ENCODE measurements around the gene LRRC18.

LRRC18 gene

DNA sequence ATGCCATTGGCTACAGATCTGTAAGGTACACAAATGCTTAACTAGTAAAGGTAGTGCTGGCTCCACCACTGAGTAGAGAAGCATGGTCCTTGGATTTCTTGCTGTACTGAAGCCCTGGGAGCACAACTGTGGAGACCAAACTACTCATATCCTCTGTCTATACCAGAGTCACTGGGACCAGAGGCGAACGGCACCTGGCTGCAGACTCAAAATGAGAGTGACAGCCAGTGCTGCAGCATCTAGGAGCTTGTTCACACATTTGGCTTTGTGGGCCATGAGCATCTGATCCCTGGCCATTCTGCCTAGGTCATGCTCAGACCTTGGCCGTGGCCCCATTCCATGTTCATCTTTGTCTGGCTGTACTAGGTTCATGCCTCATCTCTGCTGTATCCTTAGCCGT, 31.9 kb downstream of the LRRC18 start:
- DNase-seq (ENCODE audit: low read depth): no peak

DNA sequence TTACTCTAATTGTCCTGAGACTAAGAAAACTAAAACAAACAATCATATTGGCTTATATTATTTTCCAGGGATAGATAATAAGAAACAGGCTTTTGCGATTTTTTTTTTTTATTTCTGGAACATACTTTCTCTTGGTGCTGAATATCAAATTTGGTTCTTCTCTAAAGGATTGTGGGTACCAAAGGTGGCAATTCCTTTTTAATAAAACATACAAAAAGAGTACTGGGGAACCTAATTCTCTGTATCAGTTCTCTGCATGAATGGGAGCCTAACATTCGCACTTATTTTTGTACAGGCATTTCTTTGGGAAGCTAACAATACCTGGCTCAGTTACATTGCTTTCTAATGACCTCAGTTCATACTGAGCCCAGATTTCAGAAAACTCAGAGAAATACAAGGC, 32.8 kb downstream of the LRRC18 start:
- no peak for DNase-seq (ENCODE audit: low read depth)

DNA sequence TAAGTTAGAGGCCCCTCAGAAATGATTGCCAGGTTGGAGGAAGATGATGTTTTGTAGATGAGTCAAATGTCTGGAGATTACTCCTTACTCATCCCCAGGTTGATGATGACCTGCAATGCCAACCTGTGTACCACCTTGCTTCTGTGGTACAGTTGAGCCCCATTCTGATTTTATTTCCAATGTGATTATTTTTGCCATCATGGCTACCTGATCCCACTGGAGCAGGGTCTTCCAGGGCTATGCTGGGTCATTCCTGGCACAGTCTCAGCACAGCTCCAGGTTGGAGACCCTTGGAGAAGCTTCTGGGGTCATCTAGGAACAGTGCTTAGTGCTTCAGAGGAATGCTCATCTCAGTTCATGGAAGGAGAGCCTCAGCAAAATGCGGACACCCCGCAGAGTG, 34.3 kb downstream of the LRRC18 start:
- DNase-seq (ENCODE audit: low read depth): no peak

DNA sequence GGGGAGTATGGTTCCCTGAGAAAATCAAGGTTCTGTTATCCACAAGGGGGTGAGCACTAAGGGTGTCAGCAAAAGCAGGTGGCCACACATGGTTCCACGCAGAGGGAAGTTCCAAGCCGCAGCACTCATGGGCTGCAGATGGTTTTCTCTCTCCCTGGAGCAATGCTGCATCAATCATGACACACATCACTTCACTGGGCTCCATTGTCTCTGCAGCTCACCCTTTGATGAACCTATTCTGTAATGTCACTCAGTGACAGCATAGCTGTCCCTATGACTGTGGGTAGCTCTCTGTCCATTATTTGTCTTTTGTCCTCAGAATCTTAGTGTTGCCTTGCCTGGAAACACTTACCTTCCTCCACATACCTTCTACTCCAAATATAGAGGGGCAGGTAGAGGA, 34.8 kb downstream of the LRRC18 start:
- DNase-seq (ENCODE audit: low read depth): no peak

DNA sequence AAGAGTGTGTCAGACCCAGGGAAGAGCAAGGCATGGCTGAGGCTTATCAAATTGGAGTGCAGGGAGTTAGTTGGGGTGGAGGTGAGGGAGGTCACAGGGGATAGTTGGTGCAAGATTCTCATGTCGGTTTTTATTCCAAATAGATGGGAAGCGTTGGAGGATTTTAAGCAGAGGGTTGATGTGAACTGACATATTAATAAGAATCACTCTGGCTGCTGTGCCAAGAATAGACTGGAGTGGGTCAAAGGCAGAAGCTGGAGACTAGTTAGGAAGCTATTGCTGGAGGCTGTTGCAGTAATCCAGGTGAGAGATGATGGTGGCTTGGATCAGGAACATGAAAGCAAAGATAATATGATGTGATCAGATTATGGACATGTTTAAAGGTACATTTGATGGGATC, 36.5 kb downstream of the LRRC18 start:
- DNase-seq (ENCODE audit: low read depth): no peak

DNA sequence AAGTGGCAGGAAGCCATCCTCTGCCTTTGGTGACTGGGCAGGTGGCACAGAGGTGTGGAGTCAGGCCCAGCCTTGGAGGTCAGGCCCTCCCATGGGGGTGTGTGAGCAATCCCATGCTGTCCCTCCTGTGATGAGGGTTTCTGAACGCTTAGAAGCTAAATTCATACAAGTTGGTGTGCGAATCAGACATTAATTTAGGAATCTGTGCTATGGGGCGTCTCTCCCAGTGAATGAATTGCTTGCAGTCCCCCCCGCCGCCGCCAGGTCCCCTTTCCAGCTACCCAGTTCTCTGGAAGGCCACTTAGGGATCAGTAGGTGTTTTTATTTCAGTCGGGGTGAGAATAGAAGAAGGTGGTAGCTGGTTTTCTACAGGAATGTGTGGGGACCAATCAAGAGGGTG, 37.5 kb downstream of the LRRC18 start:
- DNase-seq (ENCODE audit: low read depth): no peak

DNA sequence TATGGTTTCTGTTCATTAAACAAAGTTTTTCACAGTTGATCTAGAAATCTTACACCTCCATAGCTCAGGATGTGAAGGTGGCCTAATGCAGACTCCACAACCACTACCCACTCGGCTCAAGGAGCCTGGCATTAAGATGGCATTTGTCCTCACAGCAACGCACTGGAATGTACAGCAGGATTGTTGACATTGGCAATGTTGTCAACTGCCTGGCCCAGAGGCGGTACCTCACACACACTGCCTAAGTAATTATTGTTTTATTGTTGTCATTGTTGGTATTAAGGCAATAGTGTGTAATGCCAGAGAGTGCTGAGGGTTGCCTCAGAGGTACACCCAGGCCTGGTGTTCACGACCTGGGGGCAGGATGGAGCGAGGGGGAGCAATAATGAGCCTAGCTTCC, 38.3 kb downstream of the LRRC18 start:
- no peak for DNase-seq (ENCODE audit: low read depth)

DNA sequence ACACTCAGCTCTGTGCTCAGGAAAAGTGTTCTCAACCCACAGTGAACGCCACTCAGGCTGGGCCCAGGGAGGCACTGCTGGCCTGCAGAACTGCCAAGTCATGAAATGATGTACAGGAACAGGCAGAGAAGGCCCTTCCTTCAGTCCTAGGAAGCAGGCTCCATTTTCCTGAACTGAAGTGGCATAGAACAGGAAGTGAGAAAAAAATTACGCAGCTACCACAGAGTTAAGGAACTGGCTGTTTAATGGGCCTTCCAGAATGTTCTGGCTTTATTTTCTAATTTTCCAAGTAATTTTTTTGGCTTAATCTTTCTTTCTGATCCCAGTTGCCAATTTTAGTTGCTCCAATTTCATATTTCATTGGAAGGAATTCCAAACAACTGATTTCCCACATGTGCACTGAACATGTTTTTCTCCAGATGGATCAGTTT, 39.3 kb downstream of the LRRC18 start:
- DNase-seq (ENCODE audit: low read depth): no peak

DNA sequence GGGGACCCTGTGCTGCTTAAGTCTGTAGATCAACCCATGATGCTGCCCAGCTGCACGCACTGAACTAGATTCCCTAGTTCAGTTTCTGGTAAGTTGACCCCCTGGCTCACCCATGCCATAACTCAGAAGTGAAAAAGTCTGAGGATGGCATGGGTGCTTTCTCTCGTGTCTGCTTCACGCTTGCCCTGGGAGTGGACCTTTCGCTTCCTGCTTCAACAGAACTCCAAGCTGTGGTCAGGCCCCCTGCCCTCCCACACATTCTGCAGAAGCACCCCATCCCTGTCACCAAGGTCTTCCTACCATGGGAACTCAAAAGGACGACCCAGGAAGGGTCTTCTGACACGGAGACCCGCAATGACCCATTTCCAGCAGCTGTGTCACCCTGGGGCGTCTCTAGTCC, 39.9 kb downstream of the LRRC18 start:
- no peak for DNase-seq (ENCODE audit: low read depth)

DNA sequence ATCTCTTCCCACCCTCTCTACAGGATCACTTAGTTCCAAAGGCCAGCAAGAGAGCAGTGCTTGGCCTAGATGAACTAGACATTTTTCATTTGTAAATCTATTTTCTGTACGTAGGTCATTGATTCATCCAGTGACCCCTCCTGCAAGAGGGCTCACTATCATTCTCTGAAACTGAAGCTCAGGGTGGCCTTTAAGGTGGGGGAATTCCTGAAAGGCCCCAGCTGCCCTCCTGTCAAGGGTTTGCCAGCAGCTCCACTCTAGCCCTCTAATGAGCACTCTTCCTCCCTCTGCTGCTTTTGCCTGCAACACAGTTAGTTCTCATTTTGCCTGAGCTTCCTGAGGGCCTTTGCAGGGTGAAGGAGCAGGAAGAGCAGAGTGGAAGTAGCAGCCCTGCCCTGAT, 41.2 kb downstream of the LRRC18 start:
- DNase-seq (ENCODE audit: low read depth): no peak

DNA sequence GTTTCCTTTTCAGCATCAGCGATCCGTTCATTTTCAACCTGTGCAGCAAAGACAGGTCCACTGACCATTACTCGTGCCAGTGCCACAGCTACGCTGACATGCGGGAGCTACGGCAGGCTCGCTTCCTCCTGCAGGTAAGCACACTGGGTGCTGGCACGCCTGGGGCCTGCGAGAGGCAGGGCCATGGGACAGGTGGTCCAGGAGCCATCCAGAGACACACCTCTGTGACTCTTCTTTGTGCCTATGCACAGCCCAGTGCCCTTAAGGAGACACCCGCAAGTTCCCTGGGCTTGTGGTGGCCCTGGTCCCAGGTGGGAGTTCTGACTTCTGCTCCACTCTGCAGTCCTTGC, 42.2 kb downstream of the LRRC18 start:
- no peak for DNase-seq (ENCODE audit: low read depth)

DNA sequence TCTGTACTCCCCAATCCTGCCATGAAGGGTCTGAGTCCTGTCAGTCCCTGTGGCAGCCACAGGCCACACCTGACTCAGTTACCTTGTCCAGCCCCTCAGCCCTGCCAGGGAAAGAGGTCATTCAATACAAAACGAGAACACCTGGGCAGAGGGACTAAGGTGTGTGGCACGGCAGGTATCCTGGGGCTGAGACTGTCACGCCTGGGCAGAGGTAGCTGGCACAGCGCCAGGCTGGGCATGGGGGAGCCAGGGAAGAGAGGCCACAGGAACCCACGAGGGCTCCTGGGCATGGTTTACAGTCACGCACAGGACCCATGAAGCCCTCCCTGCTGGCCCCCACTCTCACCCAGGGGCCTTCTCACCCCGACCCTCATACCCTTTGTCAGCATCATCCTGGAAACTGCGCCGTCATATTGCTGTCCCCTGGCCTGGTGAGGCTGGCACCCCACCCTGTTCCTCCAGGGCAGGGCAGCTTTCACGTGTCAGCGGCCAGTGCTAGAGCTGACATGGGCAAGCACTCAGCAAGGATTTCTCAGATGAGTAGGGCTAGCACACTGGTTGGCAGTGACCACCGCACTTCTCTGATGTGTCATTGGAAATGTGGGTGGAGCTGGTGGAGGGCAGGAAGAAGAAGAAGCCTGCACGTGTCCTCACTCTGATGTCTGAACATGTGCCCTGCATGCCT, 42.7 kb downstream of the LRRC18 start:
- peak; percentile 4 for DNase-seq (ENCODE audit: low read depth)

DNA sequence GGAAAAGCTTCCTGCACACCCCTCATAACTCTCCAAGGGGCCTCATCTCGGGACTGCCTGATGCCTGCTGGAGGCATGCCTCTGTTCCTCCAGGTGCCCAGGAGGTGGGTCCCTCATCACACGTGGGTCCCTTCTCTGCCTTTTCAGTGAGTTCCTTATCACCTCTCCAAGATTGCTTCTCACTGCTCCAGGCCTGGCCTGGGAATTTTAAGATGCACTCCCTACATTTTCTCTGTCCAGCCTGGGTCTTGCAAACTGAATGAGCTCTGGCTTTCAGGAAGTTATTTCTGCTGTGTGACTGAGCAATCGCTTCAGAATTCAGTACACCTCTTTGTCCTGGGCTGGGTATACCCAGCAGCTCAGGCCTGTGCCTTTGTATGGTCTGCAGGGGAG, 43.8 kb downstream of the LRRC18 start:
- no peak for DNase-seq (ENCODE audit: low read depth)

DNA sequence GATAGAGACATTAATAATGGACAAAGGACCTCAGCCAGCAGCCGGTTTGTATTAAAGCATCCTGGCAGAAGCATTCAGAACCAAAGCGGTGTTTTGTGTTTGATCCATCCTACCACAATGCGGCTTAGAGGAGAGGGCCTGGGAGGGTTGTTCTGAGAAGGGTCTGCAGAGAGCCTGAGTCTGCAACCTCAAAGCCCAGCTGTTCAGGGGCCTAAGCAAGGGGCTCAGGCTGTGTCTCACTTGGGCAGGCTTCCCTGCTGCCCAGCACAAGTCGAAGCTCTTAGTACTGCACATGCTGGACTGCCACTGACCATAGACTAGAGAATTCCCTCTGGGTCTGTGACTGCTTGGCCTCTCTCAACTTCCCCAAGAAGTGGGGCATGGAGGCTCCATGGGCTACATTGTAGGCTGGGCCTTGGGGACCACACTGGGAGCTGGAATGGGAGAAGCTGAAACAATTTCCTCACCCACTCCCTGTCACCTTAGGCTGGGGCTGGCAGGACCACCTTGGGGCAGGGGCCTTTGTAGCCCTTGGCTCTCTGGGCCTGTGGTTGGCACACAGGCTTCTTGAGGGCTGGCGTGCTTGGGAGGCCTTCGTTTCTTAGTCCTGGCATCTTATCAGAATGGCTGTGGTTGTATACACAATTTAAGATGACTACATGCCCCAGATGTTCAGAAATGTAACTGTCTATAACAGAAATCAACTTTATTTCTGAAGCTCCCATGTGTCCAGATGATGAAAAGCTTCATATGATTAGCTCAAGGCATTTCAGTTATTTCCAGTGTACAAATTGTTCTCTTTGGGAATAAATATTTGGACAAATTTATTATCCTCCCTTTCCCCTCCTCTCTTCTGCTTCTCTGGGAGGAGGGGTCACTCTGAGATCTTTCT, 44.5 kb downstream of the LRRC18 start:
- no peak for DNase-seq (ENCODE audit: low read depth)

DNA sequence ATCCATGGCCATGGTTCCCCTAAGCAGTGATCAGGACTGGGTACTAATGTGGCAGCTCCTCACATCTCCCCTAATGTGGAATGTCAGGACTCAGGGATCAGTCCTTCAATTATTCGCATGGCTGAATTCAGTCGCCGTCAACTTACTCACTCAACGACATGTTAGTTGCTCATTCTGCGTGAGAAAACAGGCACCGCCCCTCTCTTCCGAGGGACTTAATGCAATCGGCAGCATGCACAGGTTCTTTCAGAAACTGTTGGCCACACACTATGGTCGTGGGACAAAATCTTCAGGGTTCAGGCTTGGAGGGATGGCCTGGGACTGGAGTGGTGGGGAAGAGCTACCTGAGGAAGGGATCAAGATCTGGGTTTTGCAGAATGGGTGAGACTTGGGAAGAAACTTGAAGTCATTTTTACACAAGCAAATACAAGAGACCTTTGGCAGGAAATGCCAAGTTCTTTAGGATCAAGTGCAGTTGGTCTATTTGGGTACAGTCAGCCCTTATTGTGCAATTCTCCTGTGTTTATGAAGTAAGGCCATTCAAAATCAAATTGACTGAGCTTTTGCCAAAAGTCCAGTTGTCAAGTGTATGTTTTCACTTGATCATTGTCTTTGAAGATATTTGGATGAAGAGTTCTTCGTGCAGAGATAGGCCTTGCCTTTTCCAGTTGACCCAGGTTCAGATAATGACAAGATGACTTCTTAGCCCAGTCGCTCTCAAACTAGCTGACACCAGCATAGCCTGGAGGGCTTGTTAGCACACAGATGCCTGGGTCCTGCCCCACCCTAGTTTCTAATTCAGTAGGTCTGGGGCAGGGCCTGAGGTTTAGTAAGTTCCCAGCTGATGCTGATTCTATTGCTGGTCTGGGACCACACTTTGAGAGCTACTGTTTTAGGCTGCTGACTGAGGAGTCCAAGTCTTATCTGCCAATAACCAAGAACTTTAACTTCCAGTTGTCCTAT, 48.5 kb downstream of the LRRC18 start:
- DNase-seq (ENCODE audit: low read depth): no peak

DNA sequence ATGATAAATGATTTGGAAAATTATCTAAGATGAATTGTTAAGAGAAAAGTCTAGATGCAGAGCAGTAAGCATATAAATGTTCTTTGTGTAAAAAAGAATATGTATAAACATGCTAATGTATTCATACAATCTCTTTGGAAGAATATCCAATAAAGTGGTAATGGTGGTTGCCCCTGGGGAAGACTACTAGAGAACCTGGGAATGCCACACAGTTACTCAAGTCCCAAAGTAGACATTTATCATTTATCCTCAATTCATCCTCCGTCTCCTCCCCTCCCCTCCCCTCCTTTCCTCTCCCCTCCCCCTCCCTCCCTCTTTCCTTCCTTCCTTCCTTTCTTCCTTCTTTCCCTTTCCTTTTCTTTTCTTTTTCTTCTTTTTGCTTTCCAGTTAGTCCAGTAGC, 51.7 kb downstream of the LRRC18 start:
- DNase-seq (ENCODE audit: low read depth): no peak

DNA sequence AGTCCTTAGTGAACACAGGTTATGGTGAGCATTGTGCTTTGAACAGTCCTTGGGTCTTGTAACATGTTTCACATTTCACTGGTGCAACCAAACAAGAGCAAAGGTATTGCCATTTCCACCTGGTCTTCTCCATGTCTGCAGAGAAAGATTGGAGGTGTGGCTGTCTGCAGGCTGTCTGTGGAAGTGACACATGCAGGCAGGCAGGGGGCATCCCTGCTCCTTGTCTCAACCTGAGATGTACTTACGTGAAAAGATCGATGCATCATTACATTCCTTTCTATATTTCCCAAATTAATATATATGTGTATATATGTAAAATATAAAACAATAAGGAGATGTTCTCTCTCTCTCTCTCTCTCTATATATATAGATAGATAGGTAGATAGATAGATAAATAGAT, 54.3 kb downstream of the LRRC18 start:
- no peak for DNase-seq (ENCODE audit: low read depth)

DNA sequence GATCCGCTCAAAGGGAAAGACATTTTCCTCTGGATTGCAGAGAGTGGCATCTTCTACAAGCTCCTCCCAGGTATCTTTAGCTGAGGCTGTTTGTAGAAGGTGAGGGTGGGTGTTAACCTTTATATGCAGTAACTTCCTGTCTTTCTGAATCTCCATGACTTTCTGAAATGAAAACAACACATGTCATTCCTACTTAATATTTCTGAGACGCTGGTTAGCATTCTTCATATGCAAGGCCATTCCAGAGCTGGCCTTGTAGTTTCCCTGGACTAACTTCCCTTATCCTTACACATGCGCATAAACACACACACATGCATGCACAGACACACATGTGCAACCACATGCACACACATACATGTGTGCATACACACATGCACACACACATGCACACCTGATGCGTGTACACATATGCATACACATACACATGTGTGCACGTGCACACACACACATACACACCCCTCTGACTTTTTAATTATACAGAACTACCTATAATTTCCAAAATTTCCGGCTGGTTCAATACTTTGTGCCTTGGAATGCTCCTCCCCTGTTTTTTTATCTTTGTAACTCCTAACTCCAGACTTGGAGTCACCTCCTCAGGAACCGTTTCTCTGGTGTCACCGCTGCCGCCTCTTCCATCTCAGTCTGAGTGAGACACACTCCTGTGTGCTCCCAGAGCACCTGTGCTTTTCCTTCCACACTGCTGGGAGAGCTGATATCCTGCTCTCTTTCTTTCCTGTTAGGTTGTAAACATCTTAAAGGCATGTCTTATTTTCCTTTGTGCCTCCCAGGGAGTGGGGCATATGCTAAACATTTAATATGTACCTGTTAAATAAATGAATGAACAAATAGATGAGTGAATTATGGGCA, 55.2 kb downstream of the LRRC18 start:
- no peak for DNase-seq (ENCODE audit: low read depth)

DNA sequence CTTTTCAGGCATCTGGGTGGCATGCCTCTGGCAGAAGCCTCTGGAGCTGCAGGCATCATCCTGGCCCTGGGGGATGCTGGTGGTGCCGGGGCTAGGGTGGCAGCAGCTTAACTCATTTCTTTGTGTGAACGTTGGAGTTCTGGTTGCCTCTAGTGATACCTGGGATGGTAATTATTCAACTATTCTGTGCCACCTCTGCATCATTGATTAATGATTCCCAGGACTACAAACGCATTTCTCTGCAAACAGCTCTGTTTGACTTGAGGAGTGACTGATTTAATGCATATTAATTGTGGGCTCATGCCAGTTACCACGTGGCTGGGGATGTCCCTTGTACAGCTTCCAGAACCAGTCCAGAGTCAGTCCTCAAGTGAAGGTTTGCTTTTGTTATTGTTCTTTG, 55.9 kb downstream of the LRRC18 start:
- DNase-seq (ENCODE audit: low read depth): no peak

DNA sequence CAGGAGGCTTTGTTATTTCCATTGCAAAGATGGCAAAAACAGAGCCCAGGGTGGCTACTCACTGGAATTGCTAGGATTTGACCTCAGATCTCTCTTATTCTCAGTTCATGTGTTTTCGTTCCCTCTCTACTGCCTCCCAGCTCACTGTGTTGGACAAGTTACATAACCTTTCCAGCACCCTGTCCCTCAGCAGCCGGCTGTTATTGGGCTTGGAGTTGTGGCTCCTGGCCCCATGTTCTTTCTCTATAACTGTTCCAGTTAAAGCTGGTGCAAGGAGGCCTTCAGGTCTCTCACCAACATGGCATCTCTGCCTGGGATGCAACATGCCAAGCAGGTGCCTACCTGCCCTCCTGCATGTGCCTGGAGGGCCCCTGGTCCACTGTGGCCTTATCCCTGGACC, 56.8 kb downstream of the LRRC18 start:
- DNase-seq (ENCODE audit: low read depth): no peak

DNA sequence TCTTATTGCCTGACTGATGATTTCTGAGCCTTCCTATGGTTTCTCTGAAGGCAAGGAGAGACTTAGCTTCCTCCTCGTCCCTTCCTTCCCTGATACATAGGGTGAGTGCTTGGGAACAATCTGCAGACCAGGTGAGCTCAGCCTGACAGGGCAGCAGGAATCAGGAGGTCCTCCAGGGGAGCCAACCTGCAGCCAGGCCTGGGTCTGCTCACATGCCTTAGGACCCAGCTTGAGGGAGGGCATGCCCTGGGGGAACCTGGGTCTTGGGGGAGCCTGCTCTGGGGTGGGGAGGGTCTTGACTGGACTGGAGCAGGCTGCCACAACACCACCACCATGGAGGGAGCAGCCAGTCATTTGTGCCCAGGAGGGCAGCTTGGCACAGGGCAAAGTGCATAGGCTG, 57.7 kb downstream of the LRRC18 start:
- no peak for DNase-seq (ENCODE audit: low read depth)
